Neural progenitor cell (in vitro differentiated cells): ENCODE measurements around the gene NCS1.

Source experiments
- EZH2phosphoT487 ChIP-seq: fragments of 200-600 bp; sonication (generic); IDR thresholded peaks from 2 replicates; pipeline ENCODE4 v1.6.1; 2017; ENCODE audit warnings: antibody characterized with exemption
- TF ChIP-seq, protein P1 (sequence below): fragments of 200-600 bp; sonication (generic); IDR thresholded peaks from 2 replicates; pipeline ENCODE4 v1.5.1; 2017; ENCODE audit warnings: antibody characterized with exemption, mild to moderate bottlenecking

DNA sequence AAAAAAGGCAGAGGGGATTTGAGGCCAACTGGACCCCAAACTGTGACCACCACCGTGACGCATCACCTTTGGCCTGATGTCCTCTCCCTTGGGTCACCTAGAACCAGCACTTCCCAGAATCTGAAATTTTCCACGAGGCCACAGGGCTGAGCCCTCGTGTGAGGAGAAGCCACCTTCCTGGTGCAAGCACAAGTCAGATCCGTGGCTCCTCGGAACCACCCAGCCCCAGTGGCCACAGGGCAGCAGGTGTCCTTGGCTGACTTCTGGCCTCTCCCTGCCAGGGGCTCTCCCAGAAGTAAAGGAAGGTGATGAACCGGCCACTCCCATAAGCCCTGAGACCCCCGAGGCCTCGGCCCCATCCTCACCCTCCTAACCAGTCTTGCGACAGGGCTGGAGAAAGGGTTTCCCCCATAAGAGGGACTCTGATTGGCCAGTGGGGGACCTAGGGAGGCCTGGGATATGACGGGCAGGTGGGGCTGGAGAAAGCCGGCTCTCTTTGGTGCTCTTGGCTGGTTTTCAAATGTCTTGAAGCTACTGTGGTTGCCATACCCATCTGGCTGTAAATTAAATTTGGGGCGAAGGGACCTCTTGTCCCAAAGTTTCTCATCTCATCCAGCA, 72.5 kb downstream of the NCS1 start:
- TF ChIP-seq, protein P1, sequence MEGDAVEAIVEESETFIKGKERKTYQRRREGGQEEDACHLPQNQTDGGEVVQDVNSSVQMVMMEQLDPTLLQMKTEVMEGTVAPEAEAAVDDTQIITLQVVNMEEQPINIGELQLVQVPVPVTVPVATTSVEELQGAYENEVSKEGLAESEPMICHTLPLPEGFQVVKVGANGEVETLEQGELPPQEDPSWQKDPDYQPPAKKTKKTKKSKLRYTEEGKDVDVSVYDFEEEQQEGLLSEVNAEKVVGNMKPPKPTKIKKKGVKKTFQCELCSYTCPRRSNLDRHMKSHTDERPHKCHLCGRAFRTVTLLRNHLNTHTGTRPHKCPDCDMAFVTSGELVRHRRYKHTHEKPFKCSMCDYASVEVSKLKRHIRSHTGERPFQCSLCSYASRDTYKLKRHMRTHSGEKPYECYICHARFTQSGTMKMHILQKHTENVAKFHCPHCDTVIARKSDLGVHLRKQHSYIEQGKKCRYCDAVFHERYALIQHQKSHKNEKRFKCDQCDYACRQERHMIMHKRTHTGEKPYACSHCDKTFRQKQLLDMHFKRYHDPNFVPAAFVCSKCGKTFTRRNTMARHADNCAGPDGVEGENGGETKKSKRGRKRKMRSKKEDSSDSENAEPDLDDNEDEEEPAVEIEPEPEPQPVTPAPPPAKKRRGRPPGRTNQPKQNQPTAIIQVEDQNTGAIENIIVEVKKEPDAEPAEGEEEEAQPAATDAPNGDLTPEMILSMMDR: no peak
- no peak for TF ChIP-seq EZH2phosphoT487
